H1 (cell line): ENCODE data around the gene PANX1.

Experiments
- ATF3 ChIP-seq: IDR thresholded peaks from 2 replicates; pipeline ENCODE4 v1.6.1; 2011; ENCODE audit warnings: low read depth, mild to moderate bottlenecking, low read length; ENCODE audit not compliant: insufficient read depth
- CTCF ChIP-seq, 3 experiments: IDR thresholded peaks; 1 replicate in 2 of 3; 2 replicates in 1 of 3; pipeline versions ENCODE4 v1.5.1 to v1.6.1; 2011; ENCODE audit warnings: low read length in 3 of 3, mild to moderate bottlenecking in 3 of 3, inconsistent platforms in 2 of 3, low read depth in 1 of 3, moderate library complexity in 1 of 3; ENCODE audit not compliant: insufficient read depth in 1 of 3; ENCODE audit errors: control extremely low read depth in 1 of 3
- EGR1 ChIP-seq: IDR thresholded peaks from 2 replicates; pipeline ENCODE4 v1.6.1; 2011; ENCODE audit warnings: low read depth, low read length, borderline replicate concordance
- EP300 ChIP-seq, 2 experiments: IDR thresholded peaks; 1 replicate in 1 of 2; 2 replicates in 1 of 2; pipeline ENCODE4 v1.6.1; 2011 to 2012; ENCODE audit warnings: low read depth in 2 of 2, low read length in 2 of 2, mild to moderate bottlenecking in 2 of 2, borderline replicate concordance in 1 of 2, inconsistent platforms in 1 of 2, moderate library complexity in 1 of 2
- JUN ChIP-seq: IDR thresholded peaks from 2 replicates; pipeline ENCODE4 v1.6.1; 2011; ENCODE audit warnings: low read depth, mild to moderate bottlenecking, improper control_type of control experiment, low read length
- POLR2A ChIP-seq, 2 experiments: IDR thresholded peaks; 1 replicate in 1 of 2; 2 replicates in 1 of 2; pipeline ENCODE4 v1.6.1; 2011; ENCODE audit warnings: low read depth in 2 of 2, low read length in 2 of 2, mild to moderate bottlenecking in 2 of 2; ENCODE audit errors: control extremely low read depth in 1 of 2
- POLR2AphosphoS5 ChIP-seq: IDR thresholded peaks from 2 replicates; pipeline ENCODE4 v1.6.1; 2011; ENCODE audit warnings: low read depth, low read length
- RFX5 ChIP-seq: IDR thresholded peaks from 2 replicates; pipeline ENCODE4 v1.6.1; 2011; ENCODE audit warnings: low read depth, low read length, improper control_type of control experiment, borderline replicate concordance
- RNF2 ChIP-seq: fragments of 200-900, 300-1000 bp; sonication (generic); IDR thresholded peaks from 2 replicates; pipeline ENCODE4 v1.7.1; 2016; ENCODE audit warnings: borderline replicate concordance, low read depth, mild to moderate bottlenecking, antibody characterized with exemption, low read length; ENCODE audit not compliant: poor library complexity, severe bottlenecking; ENCODE audit errors: missing control alignments
- SP1 ChIP-seq: IDR thresholded peaks from 2 replicates; pipeline ENCODE4 v1.6.1; 2011; ENCODE audit warnings: low read depth, low read length
- SRF ChIP-seq: IDR thresholded peaks from 2 replicates; pipeline ENCODE4 v1.6.1; 2011; ENCODE audit warnings: mild to moderate bottlenecking, low read depth, low read length, moderate library complexity
- TEAD4 ChIP-seq: IDR thresholded peaks from 2 replicates; pipeline ENCODE4 v1.6.1; 2012; ENCODE audit warnings: low read depth, low read length, inconsistent platforms, mixed read lengths
- YY1 ChIP-seq: IDR thresholded peaks from 2 replicates; pipeline ENCODE4 v1.6.1; 2011; ENCODE audit warnings: low read depth, mild to moderate bottlenecking, low read length

GRCh38 chr11:94128291-94128745, 323 bp upstream of the PANX1 start:
- TF ChIP-seq CTCF (IDR thresholded peaks at IDR 0.05; ENCODE audit: control extremely low read depth in 1 of 3, insufficient read depth in 1 of 3, low read depth in 1 of 3, low read length in 3 of 3) = no peak
- no peak for TF ChIP-seq ATF3
- TF ChIP-seq SRF = peak; percentile 44; the same call in 1 of the 2 replicates
- TF ChIP-seq YY1 = no peak
- TF ChIP-seq JUN = no peak
- no peak for TF ChIP-seq RFX5
- no peak for TF ChIP-seq TEAD4
- no peak for TF ChIP-seq RNF2
- no peak for TF ChIP-seq EP300 (IDR thresholded peaks at IDR 0.05; ENCODE audit: borderline replicate concordance in 1 of 2, low read depth in 2 of 2, low read length in 2 of 2)
- TF ChIP-seq SP1 = no peak
- no peak; the same call in 1 of the 2 replicates for TF ChIP-seq POLR2AphosphoS5
- no peak for TF ChIP-seq EGR1
- no peak for TF ChIP-seq POLR2A (IDR thresholded peaks at IDR 0.05; ENCODE audit: control extremely low read depth in 1 of 2, low read depth in 2 of 2, low read length in 2 of 2)
